Transverse colon (tissue), 4 donors: ENCODE results near the gene CBR1.

Experiments used
- CTCF ChIP-seq, 5 experiments: fragments of 200-600 bp in 3 of 5; fragments of 450-650 bp in 2 of 5; sonication (generic) in 3 of 5; IDR thresholded peaks; 1 replicate in 2 of 5; 2 replicates in 3 of 5; pipeline ENCODE4 v1.5.1; 2016 to 2017; ENCODE audit warnings: antibody characterized with exemption in 5 of 5, inconsistent platforms in 3 of 5, mild to moderate bottlenecking in 2 of 5, moderate library complexity in 1 of 5
- EP300 ChIP-seq: sonication (generic); formaldehyde crosslinking; IDR thresholded peaks from one replicate; pipeline ENCODE4 v1.6.1; 2017; ENCODE audit warnings: antibody characterized with exemption, low read depth
- POLR2A ChIP-seq: fragments of 450-650 bp; IDR thresholded peaks from one replicate; pipeline ENCODE4 v1.6.1; 2016; ENCODE audit warnings: antibody characterized with exemption, mild to moderate bottlenecking, moderate library complexity
- POLR2AphosphoS5 ChIP-seq, 3 donors: sonication (generic); formaldehyde crosslinking; IDR thresholded peaks; one replicate each; pipeline ENCODE4 v1.6.1; 2016; ENCODE audit warnings: antibody characterized with exemption in 3 of 3

GRCh38 chr21:36045993-36046392 lies 23.8 kb upstream of the CBR1 start:
- no peak for TF ChIP-seq POLR2A
- TF ChIP-seq CTCF (IDR thresholded peaks at IDR 0.05), result no peak
- no peak for TF ChIP-seq POLR2AphosphoS5 (IDR thresholded peaks at IDR 0.05)
- TF ChIP-seq EP300, result no peak
